ENCODE measurements around the gene KRTAP3-3. TPM values are rescaled to one million over a fixed set of nuclear protein-coding genes. Genes with fewer than 3 reads are reported as not detected.
A peak's percentile ranks its signal among the peaks of the same experiment; 100 is the strongest.
"Not testable (repeated sequence)": the region's sequence is repeated elsewhere in the genome, so short reads cannot be mapped to it uniquely, and the experiment has no call there.

Gene KRTAP3-3
- total RNA-seq, 1 donor from 2014 or later, result not detected

DNA sequence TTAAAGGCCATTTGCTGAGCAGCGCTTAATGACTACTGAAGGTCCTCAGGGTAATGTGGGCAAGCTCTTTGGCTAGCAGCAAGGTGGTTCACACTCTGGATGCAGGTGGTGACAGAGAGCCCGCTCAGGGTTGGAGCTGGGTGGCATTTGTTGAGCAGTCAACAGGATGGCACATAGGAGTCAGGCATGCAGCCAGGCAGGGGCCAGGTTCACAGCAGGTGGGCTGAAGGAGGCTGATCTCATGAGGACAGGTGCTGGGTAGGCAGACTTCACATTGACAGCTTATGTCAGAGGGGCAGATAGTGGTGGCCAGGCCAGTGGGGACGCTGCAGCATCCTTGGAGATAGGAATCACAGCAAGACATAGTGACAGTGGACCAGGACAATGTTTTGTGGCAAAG lies 10.4 kb upstream of the KRTAP3-3 start:
- DNase-seq (ENCODE audit: low spot score), result no peak

DNA sequence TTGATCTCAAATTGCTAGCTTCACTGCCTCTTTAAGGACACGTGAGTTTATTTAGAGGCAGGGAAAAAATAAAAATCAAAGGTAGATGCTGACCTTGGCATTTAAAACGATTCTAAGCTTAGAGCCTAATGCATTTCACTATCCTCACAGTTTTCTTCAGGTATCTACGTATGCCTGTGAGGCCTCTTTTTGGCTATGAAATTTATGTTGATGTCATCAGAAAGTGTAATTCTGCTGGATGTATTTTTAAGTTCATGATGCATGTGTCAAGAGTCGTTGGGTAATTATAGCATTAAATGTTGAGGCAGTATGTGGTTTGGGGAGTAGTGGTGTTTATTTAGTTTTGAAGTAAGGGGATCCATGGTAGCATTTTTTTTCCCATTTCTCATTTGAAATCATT lies 10.0 kb upstream of the KRTAP3-3 start:
- no peak for DNase-seq (ENCODE audit: low spot score)

DNA sequence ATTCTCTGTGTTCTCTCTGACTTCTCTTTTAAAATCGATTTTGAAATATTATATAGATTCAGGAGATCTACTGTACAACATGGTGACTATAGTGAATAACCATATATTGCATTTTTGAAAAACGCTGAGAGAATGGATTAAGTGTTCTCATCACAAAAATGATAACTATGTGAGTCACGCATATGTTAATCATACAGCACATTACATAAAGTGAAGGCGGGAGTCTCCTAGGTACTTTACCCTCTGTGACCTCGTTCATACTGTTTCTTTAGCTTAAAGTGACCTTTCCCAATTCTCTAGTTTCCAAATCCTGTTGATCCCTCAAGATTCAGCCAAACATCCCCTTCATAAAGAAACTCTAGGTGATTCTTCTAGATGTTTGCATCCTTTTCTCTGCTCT lies 8.8 kb upstream of the KRTAP3-3 start:
- no peak for DNase-seq (ENCODE audit: low spot score)

DNA sequence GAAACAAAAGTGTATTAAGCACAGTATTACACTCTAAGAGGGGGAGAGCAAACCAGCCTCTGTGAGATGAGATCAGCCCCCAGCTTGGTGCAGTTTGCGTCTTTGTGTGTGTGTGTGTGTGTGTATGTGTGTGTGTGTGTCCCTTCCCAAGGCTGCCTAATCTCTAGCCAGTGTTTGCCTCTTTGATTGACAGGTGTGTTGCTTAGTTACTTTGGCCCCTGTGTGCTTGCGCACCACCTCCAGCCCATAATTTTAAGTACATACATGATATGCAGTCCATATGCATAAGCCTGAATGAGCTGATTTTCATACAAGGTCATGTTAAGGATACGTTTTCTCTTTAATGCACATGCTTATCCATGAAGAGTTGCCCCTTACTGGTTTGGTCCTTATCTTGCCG lies 7.8 kb upstream of the KRTAP3-3 start:
- DNase-seq (ENCODE audit: low spot score), result no peak

DNA sequence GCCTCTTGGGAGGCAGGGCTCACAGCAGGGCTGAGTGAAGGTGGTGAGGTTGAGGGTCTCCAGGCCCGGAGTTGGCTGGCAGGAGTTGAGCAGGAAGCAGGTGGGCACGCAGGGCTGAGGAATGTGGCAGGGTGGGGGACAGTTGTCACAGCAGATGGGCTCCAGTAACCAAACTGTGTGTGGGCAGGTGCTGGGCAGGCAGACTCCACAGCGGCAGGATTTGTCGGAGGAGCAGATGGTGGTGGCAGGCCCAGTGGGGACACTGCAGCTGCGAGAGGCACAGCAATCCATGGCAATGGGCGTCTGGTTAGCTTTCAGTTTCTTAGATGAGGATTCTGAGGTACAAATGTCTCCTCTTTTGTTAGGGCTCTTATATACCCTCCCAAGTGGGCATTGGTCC lies 5.6 kb upstream of the KRTAP3-3 start, which contains the start of gene KRTAP3-2:
TSS of gene KRTAP3-2 (minus strand) at position 344 of the 400 bp plus-strand sequence. CDS start at position 291, 53 bp downstream.
- not testable (repeated sequence) for DNase-seq (ENCODE audit: low spot score)

DNA sequence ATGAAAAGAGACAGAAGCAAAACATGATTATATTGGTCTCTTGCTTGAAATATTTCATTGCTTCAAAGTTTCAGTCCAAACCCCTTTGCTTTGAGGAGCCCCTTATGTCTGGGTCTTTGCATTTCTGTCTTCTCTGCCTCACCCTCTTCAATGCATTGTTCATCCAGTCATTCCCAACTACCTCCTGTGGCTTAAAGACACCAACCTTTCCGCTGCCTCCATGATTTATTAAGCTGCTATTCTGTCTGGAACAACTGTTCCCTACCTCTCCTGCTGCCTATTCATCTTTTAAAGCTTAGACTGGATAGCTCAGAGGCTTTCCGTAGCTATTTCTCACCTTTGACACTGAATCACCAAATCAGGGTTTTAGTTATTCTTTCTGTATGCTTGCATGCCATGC lies 3.4 kb upstream of the KRTAP3-3 start:
- DNase-seq (ENCODE audit: low spot score), result no peak

DNA sequence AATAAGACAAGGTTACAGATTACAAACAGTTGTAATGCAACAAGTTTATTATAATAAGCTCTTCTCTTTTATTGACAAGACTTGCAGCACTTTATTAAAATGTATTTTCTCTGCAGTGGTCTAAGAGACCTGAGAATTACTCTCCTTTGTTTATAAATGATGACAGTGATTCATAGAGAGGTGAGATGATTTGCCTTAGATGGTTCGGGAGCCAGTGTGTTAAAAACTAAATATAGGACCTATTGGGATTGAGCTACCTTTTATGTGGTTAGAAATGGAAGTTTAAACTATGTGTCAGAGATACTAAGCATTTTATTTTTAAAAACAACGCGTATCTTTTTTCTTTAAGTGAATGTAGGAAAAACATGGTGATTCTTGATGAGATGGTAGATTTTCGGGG lies 2.9 kb upstream of the KRTAP3-3 start:
- no peak for DNase-seq (ENCODE audit: low spot score)

DNA sequence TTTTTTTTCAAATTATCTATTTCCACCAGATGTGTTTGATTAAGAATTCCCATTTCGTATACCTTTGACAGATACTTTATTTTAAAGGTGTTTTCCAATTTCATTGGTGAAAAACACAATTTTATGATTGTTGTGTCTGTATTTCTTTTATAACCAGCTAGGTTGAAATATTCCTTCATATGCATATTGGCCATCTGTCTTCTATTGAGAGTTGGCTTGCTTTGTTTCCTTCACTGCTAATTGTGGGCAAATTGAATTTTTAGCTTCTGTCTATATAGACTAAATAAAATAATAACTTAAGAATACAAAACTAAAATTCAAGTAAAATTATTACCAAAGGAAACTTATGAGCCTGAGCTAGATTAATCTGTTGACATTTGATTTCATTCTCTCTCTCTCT lies 1.2 kb upstream of the KRTAP3-3 start:
- no peak for DNase-seq (ENCODE audit: low spot score)

DNA sequence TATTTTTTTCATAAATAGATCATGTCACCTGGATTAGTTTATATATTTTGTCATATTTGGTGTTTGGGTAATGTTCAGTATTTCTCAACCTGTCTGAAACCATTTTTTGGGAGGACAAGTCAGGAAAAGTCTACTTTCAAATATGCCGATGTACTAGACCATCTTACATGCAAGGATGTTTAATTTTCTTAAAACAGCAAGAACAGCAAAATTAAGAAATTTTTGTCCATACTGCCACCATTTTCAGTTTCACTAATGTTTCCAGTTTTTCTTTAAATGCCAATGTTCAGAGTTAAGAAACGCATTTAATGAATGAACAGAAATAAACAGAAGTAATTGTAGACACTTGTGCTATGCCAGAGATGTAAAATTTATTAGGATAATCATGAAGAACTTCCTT lies 880 bp downstream of the KRTAP3-3 start:
- no peak for DNase-seq (ENCODE audit: low spot score)

DNA sequence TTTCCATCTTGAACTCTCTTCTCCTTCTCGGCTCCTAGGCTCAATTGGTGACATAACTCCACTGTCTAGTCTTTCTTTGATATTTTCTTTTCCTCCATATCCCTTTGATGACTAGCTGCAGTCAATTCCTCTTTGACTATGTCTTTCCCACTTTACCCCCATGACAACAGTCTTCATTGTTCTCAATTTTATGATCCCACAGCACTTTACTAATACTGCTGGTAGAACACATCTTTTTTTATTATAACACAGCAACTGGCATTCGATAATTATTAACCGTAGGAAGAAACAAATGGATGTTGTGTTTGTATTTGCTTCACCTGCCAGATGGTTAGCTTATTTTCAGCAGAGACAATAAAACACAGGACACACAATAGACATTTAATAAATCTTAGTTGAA lies 1.3 kb downstream of the KRTAP3-3 start:
- no peak for DNase-seq (ENCODE audit: low spot score)

DNA sequence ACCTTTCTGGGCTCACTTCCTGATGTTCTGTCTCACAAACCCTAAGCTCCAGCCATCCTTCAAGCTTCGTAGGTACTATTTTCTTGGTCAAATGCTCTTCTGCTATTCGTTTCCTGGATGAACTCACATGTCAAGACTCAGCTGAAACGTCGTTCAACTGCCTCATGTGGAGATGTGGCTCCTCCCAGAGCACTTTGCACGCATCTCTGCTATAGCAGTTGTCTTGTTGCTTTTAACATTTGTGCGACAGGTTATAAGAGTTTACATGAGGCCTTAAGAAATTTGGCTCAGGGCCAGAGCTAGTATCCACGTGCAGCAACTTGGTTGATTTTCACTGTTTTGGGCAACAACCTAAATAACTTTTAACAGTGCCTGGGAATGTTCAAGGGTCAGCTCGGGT lies 7.0 kb downstream of the KRTAP3-3 start:
- DNase-seq (ENCODE audit: low spot score), result no peak

DNA sequence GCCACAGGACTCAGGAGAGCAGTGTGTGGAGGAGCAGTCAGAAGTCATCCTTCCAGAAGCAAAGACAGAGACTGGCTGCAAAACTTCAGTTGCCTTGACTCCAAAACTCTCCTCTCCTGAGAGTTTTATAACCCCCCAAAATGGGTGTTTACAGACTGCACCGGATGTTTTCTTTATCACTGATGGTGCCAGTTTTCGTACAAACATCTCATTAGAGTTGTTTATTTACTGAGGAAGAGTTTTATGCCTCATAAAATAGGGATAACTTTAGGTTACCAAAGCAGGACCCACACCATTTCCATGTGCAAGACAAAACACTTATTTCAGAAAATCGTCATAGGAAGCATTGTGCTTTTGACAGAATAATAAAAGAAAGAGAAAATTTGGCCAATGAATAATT lies 9.7 kb downstream of the KRTAP3-3 start, which contains the start of gene KRT40:
TSS of gene KRT40 (minus strand) at position 101 of the 400 bp plus-strand sequence. CDS start at position 48, 53 bp downstream.
- DNase-seq (ENCODE audit: low spot score), result no peak

DNA sequence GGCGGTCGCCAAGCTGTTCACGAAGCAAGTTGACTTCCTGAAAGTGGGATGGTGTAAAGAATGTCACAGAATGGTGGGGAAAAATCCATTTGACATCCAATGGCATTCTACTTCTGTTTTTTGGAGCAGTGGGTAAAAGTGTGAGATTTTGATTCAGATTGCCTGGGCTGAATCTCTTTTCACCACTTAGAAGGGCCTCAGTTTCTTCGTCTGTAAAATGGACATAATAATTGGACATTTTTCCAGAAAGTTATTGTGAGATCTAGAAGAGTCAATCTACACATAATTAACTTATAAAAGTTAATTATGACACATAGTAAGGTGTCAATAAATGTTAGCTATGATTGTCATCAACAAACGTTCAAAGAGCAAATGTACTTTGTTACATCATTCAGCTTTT lies 12.8 kb downstream of the KRTAP3-3 start:
- DNase-seq (ENCODE audit: low spot score), result no peak

DNA sequence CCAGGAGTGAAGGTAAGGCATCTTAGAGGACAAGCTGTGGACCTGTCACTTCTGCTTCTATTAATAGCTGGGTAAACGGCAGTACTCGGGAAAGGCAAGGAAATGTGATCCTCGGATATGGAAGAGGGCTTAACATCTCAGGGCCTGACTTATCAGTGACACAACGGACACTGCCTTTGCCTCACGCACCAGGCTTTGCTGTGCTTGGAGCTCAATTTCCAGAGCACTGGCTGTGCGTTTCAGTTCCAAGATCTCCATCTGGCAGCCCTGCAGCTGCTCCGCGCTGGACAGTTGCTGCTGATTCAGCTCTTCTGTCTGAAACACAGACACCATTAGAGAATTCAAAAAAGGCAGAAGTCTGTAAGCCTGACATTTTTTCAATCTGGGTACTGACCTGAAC lies 13.4 kb downstream of the KRTAP3-3 start:
- DNase-seq (ENCODE audit: low spot score), result no peak

DNA sequence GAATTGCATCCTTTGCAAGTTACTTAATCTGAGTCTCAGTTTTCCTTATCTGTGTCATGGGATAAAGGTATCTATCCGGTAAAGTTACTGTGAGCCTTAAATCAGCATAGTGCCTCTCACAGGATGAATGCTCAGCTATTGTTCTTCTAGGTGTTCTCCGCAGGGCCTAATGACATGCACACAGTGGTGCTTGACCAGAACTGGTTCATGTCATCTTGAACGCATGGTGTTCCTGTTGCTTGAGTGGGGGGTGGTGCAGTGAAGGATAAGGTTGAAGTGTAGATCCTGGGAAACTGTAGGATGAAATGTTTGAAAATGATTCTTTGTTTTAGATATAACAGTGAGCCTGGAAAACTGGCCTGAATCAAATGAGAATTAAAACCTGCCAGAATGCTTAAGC lies 13.8 kb downstream of the KRTAP3-3 start:
- DNase-seq (ENCODE audit: low spot score), result no peak

DNA sequence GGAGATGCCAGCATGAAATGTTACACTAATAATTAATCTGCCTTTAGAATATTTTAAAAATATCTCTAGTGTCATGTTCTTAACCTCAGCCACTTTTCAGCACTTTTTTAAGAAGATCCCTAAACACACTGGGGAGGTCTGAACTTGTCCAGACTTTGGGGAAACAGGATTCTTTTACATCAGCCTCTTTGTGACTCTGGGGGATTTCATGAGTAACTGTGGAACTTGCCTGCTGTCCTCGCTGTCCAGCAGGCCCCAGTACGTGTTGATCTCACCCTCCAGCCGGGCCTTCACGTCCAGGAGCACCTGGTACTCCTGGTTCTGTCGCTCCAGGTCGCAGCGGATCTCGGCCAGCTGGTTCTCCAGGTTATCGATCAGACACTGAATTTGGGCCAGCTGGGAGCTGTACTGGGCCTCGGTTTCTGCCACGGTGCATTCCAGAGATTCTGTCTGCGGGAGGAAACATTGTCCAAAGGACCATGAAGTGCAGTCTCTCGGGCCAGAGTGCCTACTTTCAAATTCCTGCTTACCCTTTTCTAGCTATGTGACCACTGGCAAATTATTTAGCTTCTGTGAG lies 15.3 kb downstream of the KRTAP3-3 start:
- DNase-seq (ENCODE audit: low spot score), result peak; percentile 49

DNA sequence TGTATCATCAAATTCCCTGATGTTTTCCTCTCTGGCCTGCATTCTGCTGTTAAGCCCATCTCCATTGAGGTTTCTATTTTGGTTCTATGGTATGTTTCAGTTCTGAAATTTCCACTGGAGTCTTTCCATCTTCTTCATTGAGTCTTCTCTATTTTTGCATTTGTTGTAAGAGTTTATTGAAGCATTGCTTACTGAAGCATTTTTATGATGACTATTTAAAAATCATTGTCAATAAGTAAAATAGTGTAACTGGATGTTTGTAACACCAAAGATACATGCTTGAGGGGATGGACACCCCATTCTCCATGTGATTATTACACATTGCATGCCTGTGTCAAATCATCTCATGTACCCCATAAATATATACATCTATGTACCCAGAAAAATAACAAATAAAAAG lies 18.4 kb downstream of the KRTAP3-3 start:
- no peak for DNase-seq (ENCODE audit: low spot score)

DNA sequence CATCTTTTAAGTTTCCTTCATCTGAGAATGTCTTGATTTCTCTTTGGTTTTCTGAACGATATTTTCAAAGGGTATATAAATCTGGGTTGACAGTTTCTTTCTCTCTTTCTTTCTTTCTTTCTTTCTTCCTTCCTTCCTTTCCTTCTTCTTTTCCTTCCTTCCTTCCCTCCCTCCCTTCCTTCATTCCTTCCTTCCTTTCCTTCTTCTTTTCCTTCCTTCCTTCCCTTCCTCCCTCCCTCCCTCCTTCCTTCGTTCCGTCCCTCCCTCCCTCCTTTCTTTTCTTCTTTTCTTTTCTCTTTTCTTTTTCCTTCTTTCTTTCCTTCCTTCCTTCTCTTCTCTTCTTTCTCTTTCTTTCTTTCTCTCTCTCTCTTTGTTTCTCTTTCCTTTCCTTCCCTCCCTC lies 19.6 kb downstream of the KRTAP3-3 start:
- DNase-seq (ENCODE audit: low spot score), result no peak

DNA sequence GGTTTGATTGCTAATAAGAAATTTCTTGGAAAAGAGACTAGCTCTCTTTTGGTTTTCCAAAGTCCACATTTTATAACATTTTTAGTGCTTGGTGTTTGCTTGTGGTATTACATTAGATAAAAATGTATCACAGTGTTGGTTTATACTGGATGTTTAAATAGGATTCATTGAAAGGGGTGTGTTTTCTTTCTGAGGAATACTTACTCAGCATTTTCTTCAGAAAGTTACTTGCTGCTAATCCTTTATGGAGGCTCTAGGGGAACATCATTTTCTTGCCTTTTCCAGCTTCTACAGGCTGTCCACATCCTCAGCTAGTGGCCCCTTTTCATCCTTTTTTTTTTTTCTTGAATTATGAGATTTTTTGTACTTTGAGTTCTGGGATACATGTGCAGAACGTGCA lies 26.4 kb downstream of the KRTAP3-3 start:
- no peak for DNase-seq (ENCODE audit: low spot score)

DNA sequence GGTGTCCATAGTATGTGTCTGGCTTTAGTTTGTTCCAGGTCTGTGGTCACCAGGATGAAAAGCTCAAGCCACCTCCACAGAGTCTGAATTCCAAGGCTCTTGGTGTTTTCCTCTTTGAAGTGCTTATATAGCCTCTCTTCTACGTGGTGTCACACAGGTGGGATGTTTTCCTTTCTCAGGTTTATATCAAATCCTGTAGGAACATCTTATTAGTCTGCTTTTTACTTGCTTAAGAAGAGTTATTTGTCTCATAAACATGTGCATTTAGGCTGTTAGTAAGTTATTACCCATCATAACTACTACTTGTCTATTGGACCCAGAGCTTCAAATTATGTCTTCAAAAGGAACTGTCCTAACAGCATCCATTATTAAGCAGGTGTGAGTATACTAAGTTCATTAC lies 27.1 kb downstream of the KRTAP3-3 start, which contains the start of gene KRT39:
TSS of gene KRT39 (minus strand) at position 101 of the 400 bp plus-strand sequence. CDS start at position 9, 92 bp downstream.
- DNase-seq (ENCODE audit: low spot score), result no peak

DNA sequence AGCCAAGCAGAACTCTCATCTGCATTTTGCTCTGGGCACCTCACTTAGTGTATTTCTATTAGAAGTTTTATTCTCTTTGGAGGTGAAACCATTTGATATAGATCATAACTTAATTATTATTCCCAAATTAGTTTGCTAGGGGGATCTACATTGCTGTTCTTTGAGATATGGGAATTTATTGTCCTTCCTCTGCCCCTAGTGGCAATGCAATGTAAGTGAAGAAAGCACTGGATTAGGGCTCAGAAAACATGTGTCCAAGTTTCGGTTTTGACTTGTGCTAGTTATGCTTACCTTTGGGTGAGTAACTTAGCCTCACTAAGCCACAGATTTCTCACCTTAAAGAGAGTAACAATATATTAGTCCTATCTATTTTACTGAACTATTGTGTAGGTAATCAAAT lies 30.1 kb downstream of the KRTAP3-3 start:
- DNase-seq (ENCODE audit: low spot score), result no peak

DNA sequence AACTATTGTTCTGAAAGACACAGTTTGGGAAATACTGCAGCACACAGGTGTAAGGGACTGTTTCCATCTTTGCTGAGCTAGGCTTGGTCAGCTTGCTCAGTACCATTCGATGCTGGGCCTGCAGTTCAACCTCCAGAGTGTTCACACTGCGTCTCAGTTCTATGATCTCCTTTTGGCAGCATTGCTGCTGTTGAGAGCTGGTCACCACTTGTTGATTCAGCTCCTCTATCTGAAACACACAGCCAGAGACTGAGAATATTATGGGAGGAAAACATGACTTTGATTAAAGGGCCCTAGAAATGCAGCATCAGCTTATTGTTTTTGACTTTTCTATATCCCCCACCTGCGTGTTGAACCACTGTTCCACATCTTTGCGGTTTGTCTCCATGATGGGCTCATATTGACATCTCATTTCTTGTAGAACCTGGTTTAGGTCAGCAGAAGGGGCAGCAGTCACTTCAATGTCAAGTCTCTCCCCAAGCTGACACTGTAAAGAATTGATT lies 31.9 kb downstream of the KRTAP3-3 start:
- DNase-seq (ENCODE audit: low spot score), result no peak

DNA sequence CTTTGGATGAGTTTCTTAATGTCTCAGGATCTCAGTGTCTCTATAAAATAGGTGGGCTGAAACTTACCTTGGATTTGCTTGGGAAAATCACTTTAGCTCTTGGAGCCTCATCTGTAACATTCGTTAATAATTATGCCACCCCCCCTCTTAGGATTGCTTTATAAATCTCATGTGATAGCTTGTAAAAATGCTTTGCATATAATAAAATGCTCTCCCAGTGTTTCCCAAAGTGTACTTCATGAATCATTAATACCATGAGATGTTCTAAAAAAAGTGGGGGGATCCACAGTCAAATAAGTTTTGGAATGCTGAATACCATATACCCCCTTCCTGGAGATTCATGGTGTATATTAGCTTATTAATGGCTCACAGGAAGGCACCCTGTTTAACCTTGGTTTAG lies 32.4 kb downstream of the KRTAP3-3 start:
- no peak for DNase-seq (ENCODE audit: low spot score)

DNA sequence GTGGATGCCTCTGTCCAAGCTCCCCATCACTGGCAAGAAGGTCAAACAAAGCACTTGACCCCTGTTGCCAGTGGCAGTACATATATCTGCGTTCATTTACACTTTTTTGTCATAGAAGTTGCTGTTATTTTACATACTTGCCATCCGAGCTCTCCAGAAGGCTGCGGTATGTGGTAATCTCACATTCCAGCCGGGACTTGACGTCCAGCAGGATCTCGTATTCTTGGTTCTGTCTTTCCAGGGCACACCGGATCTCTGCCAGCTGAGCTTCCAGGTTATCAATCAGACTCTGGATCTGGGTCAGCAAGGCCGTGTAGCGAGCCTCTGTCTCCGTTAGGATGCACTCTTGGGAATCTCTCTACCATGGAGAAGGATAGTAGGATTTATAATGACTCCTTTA lies 33.8 kb downstream of the KRTAP3-3 start:
- DNase-seq (ENCODE audit: low spot score), result no peak
